GM19328 (cell line): ENCODE data around the gene PAH.
"Not testable (repeated sequence)": the region's sequence is repeated elsewhere in the genome, so short reads cannot be mapped to it uniquely, and the experiment has no call there.

Experiments used
- ATAC-seq: cut with Tn5 transposase; IDR thresholded peaks from one replicate; pipeline ENCODE4 v1.9.1; 2021; ENCODE audit warnings: mild to moderate bottlenecking, moderate library complexity; ENCODE audit not compliant: unreplicated experiment

PAH gene

GRCh38 chr12:102833687-102834441, 83.2 kb downstream of the PAH start:
- no peak for ATAC-seq

DNA sequence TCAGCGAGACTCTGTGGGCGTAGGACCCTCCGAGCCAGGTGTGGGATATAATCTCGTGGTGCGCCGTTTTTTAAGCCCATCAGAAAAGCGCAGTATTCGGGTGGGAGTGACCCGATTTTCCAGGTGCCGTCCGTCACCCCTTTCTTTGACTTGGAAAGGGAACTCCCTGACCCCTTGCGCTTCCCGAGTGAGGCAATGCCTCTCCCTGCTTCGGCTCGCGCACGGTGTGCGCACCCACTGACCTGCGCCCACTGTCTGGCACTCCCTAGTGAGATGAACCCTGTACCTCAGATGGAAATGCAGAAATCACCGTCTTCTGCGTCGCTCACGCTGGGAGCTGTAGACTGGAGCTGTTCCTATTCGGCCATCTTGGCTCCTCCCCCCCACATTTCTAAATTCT, 84.2 kb downstream of the PAH start:
- not testable (repeated sequence) for ATAC-seq

- ATAC-seq: no peak
These were observed 92.7 kb downstream of the PAH start for GRCh38 chr12:102824218-102824835.

GRCh38 chr12:102821149-102821548, 95.9 kb downstream of the PAH start:
- ATAC-seq: no peak

DNA sequence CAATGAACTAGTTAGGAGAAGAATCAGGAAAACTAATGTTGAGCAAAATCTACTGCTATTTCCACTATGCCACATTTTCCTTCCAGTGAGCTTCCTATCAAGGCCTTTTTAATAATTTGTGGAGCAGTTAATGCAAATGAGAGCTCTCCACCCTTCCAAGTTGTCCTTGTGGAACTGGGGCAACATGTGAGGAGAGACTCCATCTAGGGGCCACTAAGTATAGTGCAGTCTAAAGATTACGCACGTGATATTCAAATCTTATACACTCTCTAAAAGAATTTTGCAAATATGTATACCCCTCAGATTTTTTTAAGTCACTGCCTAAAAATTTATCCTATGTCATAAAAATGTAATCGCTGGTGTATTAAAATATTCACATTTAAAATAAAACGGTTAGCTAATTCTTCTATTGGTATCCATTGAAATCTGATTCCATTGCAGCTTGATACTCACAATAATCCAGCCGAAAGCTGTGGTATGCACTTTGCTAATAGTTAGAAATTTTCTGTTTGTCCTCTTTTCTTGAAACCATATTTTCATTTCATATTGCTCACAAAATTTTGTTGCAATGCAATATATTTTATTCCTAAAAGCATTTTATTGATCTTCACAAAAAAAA, 100.1 kb downstream of the PAH start:
- ATAC-seq: peak; percentile 55

DNA sequence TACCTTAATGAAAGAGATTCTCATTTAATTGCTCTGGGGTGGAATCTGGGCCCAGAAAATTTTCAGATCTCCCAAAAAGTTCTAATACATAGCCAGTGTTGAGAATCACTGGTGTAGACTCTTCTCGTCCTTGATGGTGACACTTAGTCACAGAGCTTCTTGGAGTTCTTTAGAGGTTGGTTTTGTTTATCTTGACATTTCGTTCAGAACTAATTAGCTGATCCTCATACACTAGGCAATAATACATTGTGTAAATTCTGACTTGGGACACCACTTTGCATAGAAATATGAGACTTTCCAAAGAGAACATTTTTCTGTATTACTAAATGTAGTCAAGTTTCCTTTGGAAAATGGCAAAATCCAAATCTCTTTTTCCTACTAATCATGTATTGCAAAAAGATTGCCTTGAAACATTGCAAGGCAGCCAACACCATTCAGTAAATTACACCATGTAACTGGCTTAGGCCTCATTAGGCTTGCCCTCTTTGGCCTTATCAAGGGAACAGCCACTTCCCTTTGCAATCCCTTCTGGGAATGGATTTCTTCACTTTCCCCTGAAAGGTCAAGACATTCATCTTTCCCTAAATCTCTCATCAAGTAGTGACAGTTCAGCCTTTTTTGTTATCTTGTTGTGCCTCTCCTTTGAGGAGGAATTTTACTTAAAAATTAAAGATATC, 102.2 kb downstream of the PAH start:
- no peak for ATAC-seq

- ATAC-seq: no peak
These were observed 104.7 kb downstream of the PAH start for GRCh38 chr12:102812344-102812743.

DNA sequence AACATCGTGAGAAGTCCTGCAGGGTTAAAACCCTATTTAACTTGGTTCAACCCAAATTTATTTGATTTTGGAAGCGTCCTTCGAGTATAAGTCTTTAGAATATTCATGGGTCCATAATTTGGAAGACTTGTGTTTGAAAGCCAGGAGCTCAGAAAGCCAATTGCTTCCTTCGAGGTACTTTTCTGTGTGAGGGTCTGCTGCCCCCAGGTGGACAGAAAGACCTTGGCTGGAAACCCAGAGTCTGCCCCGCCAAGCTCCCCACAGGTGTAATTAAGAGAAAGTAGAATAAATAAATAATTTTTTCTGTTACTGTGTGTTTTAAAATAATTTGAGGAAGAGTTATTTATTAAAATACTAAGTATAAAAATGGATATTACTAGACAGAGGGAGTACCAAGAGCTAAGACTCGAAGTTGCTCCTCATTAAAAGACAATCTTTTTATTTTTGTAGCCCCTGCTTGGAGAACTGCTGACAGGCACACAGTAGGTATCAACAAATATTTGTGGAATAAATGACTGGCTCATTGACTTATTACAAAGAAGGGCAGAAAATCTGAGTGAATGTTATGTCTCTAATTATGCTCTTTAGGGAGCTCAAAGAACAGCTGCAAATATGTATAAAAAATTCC, 105.8 kb downstream of the PAH start:
- ATAC-seq: no peak

DNA sequence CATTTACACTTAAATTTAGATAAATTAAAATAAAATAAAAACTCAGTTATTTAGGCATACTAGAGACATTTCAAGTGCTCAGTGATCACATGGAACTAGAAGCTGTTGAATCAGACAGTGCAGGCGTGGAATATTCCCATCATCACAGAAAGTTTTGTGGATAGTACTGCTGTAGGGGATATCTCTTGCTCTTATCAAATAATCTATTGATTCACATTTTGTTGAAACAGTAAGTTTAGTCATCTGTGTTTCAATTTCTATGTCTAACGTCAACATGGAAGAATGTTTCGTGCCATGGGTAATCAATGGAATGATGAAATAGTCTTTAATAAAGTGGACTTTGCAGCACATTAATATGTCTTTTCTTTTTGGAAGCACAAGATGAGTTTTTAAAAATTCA, 108.6 kb downstream of the PAH start:
- no peak for ATAC-seq

GRCh38 chr12:102806592-102806991, 110.5 kb downstream of the PAH start:
- no peak for ATAC-seq

DNA sequence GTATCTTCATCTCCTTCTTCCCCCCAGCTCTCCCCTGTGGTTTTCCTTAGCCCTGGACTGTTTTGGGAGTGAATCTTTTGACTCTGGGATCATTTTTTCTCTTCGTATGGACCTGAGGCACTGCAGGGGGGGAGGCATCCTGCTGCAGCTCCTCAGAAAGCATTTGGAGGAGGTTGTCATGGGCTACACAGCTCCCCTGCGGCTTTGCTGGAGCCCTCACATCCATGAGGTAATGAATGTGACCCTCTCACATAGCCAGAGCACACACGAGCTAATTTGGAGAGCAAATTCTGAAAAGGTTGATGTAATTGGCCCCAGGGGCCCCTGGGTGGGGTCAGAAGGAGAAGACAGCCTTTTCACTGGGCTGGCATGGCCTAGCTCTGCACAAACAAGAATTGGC, 110.9 kb downstream of the PAH start:
- ATAC-seq: no peak

DNA sequence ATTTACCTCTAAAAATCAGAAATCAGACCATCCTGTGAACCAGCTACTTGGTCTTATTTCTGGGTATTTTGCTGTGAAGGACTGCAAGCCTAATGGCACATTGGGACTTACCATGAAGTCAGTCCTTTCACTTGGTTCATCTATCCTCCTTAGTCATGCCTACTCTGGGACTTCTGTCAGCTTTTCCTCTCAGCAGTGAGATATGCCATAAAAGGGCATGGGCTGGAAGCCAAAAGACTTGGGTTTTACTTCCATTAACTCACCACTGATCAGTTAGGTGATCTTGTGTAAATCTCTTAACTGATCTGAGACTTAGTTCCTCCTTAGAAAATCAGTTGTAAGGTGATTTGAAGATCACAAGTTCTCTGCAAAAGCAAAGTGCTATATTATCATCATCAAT, 116.5 kb downstream of the PAH start:
- no peak for ATAC-seq

DNA sequence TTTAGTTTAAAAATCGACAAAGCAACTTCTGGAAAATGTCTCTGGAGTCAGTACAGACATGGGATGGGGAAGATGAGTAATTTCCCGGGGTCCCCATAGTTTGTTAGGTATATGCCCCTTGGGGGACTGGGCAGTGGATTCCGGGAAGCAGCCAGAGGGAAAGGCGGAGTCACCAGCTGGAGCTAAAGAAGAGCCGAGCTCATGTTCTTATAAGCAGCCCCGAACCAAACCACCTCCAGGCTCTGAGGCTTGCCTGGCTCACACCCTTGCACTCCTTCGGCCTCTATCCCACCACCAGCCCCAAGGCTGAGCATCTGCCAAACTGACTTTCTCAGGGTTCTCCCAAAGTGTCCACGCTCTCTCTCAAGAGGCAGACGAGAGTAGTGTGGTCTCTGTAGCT, 117.8 kb downstream of the PAH start:
- no peak for ATAC-seq

GRCh38 chr12:102797528-102797927, 119.5 kb downstream of the PAH start:
- no peak for ATAC-seq

- ATAC-seq: no peak
These were observed 123.1 kb downstream of the PAH start for GRCh38 chr12:102793921-102794320.
